ENCODE data around the gene RAB15.

Gene RAB15

GRCh38 chr14:64960762-64961276 lies 11.3 kb downstream of the RAB15 start:
- in situ Hi-C loops (cut with HindIII; ENCODE audit: low sequenced_read_pairs): no loop called here
- H3K4me3 ChIP-seq (ENCODE audit: low read depth, low read length): no peak overlapping the region

GRCh38 chr14:64958743-64959142 lies 13.4 kb downstream of the RAB15 start:
- TF ChIP-seq, protein P1, sequence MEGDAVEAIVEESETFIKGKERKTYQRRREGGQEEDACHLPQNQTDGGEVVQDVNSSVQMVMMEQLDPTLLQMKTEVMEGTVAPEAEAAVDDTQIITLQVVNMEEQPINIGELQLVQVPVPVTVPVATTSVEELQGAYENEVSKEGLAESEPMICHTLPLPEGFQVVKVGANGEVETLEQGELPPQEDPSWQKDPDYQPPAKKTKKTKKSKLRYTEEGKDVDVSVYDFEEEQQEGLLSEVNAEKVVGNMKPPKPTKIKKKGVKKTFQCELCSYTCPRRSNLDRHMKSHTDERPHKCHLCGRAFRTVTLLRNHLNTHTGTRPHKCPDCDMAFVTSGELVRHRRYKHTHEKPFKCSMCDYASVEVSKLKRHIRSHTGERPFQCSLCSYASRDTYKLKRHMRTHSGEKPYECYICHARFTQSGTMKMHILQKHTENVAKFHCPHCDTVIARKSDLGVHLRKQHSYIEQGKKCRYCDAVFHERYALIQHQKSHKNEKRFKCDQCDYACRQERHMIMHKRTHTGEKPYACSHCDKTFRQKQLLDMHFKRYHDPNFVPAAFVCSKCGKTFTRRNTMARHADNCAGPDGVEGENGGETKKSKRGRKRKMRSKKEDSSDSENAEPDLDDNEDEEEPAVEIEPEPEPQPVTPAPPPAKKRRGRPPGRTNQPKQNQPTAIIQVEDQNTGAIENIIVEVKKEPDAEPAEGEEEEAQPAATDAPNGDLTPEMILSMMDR (IDR thresholded peaks at IDR 0.05; ENCODE audit: low read depth, low read length, missing control alignments): no peak
- H3K4me3 ChIP-seq (ENCODE audit: low read depth, low read length): no peak overlapping the region
- in situ Hi-C loops (cut with HindIII; ENCODE audit: low sequenced_read_pairs): no loop called here
- DNase-seq (ENCODE audit: low read depth): no peak

More at GRCh38 chr14:64960762-64961276, 11.3 kb downstream of the RAB15 start:
- DNase-seq (ENCODE audit: low read depth): no peak
- TF ChIP-seq, protein P1 (IDR thresholded peaks at IDR 0.05; ENCODE audit: low read depth, low read length, missing control alignments): no peak

DNA sequence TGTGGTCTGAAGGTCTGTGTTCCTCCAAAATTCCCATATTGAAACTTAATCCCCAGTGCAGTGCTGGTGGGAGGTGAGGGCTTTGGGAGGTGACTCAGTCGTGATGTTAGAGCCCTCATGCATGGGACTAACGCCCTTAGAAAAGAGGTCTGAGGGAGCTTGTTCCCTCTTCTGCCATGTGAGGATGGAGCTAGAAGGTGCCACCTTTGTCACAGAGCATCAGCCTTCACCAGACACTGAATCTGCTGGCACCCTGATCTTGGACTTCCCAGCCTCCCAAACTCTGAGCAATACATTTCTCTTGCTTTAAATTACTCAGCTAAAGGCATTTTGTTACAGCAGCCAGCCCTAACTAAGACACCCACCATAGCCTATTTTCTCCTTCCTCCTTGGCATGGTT lies 13.9 kb downstream of the RAB15 start:
- TF ChIP-seq, protein P1 (IDR thresholded peaks at IDR 0.05; ENCODE audit: low read depth, low read length, missing control alignments): no peak
- no peak for DNase-seq (ENCODE audit: low read depth)
- in situ Hi-C loops (cut with HindIII; ENCODE audit: low sequenced_read_pairs): no loop called here
- no peak overlapping the region for H3K4me3 ChIP-seq (ENCODE audit: low read depth, low read length)

DNA sequence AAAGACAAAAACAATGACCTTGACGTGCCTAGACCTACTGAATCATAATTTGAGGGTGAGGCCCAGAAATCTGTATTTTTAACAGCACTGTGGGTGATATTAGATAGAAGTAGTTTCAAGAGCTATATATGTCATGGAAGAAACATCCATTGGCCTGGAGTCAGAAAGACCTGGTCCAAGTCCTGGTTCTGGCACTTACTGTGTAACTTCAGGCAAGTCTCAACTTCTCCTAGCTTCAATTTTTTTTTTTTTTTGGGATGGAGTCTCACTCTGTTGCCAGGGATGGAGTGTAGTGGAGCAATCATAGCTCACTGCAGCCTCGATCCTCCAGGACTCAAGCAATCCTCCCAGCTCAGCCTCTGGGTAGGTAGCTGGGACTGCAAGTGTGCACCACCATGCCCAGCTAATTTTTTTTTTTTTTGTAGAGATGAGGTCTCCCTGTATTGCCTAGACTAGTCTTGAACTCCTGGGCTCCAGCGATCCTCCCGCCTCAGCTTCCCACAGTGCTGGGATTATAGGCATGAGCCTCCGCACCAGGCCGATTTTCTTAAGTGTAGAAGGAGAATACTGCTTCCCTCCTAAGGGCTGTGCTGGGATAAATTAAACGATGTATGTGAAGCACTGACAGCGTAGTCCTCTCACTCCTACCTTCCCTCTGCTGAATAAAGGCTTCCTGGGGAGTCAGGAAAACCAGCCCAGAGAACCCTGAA lies 15.3 kb downstream of the RAB15 start:
- TF ChIP-seq, protein P1 (IDR thresholded peaks at IDR 0.05; ENCODE audit: low read depth, low read length, missing control alignments): no peak
- in situ Hi-C loops (cut with HindIII; ENCODE audit: low sequenced_read_pairs): no loop called here
- no peak for DNase-seq (ENCODE audit: low read depth)
- H3K4me3 ChIP-seq (ENCODE audit: low read depth, low read length): no peak overlapping the region

DNA sequence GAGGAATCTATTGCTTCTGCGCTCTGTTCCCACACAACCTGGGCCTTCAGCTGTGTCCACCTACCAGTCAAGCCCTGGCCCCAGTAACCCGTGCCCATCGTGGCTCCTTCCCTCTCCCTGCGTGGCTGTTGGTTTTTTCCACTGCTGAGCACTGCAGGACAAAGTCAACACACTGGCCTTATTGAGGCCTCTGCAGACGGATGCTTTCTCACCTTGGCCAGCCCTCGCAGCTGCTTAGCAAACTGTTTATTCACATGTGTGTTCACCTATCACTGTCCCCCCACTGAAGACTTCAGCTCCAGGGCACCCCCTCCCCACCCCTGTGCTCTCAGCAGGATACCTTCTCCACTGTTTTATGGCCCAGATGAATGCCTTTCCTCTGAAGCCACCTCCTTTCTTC lies 16.8 kb downstream of the RAB15 start:
- no peak overlapping the region for H3K4me3 ChIP-seq (ENCODE audit: low read depth, low read length)
- TF ChIP-seq, protein P1 (IDR thresholded peaks at IDR 0.05; ENCODE audit: low read depth, low read length, missing control alignments): no peak
- DNase-seq (ENCODE audit: low read depth): no peak
- in situ Hi-C loops (cut with HindIII; ENCODE audit: low sequenced_read_pairs): no loop called here

GRCh38 chr14:64954491-64955240 lies 17.5 kb downstream of the RAB15 start:
- H3K4me3 ChIP-seq (ENCODE audit: low read depth, low read length): no peak overlapping the region
- no peak for DNase-seq (ENCODE audit: low read depth)
- in situ Hi-C loops (cut with HindIII; ENCODE audit: low sequenced_read_pairs): no loop called here
- TF ChIP-seq, protein P1 (IDR thresholded peaks at IDR 0.05; ENCODE audit: low read depth, low read length, missing control alignments): no peak
